ENCODE results near the gene MYBPC2.
"Not testable (repeated sequence)": the region's sequence is repeated elsewhere in the genome, so short reads cannot be mapped to it uniquely, and the experiment has no call there.

DNA sequence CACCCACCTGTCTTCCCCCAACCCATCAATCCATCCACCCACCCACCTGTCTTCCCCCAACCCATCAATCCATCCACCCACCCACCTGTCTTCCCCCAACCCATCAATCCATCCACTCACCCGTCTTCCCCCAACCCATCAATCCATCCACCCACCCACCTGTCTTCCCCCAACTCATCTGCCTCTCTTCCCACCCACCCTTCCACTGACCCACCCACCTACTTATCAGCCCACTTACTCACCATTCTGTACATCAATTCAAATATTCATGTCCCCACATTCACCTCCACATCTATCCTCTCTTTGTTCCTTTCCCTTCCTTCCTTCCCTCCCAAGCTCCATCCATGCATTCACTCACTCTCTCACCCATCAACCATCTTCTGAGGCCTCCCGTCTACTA, 6.4 kb downstream of the MYBPC2 start:
- TF ChIP-seq, protein P1, sequence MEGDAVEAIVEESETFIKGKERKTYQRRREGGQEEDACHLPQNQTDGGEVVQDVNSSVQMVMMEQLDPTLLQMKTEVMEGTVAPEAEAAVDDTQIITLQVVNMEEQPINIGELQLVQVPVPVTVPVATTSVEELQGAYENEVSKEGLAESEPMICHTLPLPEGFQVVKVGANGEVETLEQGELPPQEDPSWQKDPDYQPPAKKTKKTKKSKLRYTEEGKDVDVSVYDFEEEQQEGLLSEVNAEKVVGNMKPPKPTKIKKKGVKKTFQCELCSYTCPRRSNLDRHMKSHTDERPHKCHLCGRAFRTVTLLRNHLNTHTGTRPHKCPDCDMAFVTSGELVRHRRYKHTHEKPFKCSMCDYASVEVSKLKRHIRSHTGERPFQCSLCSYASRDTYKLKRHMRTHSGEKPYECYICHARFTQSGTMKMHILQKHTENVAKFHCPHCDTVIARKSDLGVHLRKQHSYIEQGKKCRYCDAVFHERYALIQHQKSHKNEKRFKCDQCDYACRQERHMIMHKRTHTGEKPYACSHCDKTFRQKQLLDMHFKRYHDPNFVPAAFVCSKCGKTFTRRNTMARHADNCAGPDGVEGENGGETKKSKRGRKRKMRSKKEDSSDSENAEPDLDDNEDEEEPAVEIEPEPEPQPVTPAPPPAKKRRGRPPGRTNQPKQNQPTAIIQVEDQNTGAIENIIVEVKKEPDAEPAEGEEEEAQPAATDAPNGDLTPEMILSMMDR (IDR thresholded peaks at IDR 0.05; ENCODE audit: borderline replicate concordance, extremely low read depth, low read length, poor library complexity, severe bottlenecking), result not testable (repeated sequence)
- TF ChIP-seq EZH2 (IDR thresholded peaks at IDR 0.05; ENCODE audit: borderline replicate concordance, low read depth, low read length, severe bottlenecking), result not testable (repeated sequence)
